Effector CD8-positive, alpha-beta T cell (primary cell): ENCODE measurements around the gene COX4I2.

Experiments
- DNase-seq: peaks from one replicate; lab custom pipeline; 2025; lab: John Stamatoyannopoulos, UW

COX4I2 gene

GRCh38 chr20:31676609-31676989 lies 38.9 kb downstream of the COX4I2 start:
- DNase-seq: no peak

- DNase-seq: no peak
Observed at GRCh38 chr20:31677553-31678260, 40.0 kb downstream of the COX4I2 start.

GRCh38 chr20:31678389-31679356 lies 41.0 kb downstream of the COX4I2 start:
- DNase-seq: no peak

- DNase-seq: no peak
Observed at GRCh38 chr20:31679357-31680285, 41.9 kb downstream of the COX4I2 start.

- DNase-seq: no peak
Observed at GRCh38 chr20:31680286-31681127, 42.8 kb downstream of the COX4I2 start.

- DNase-seq: no peak
Observed at GRCh38 chr20:31681128-31681727, 43.5 kb downstream of the COX4I2 start.

- no peak for DNase-seq
Observed at GRCh38 chr20:31681769-31682168, 44.1 kb downstream of the COX4I2 start.

GRCh38 chr20:31682352-31682751 lies 44.6 kb downstream of the COX4I2 start:
- no peak for DNase-seq

GRCh38 chr20:31682927-31683326 lies 45.2 kb downstream of the COX4I2 start:
- DNase-seq: no peak

- DNase-seq: no peak
Observed at GRCh38 chr20:31684153-31685015, 46.7 kb downstream of the COX4I2 start.

- no peak for DNase-seq
Observed at GRCh38 chr20:31685853-31686643, 48.3 kb downstream of the COX4I2 start.

GRCh38 chr20:31687777-31688176 lies 50.1 kb downstream of the COX4I2 start:
- DNase-seq: no peak

- no peak for DNase-seq
Observed at GRCh38 chr20:31689141-31689540, 51.4 kb downstream of the COX4I2 start.

- DNase-seq: no peak
Observed at GRCh38 chr20:31690124-31690666, 52.5 kb downstream of the COX4I2 start.

- no peak for DNase-seq
Observed at GRCh38 chr20:31691646-31692275, 54.0 kb downstream of the COX4I2 start.

GRCh38 chr20:31693402-31693801 lies 55.7 kb downstream of the COX4I2 start:
- DNase-seq: no peak

- DNase-seq: no peak
Observed at GRCh38 chr20:31693987-31694661, 56.4 kb downstream of the COX4I2 start.
